Measurements from ENCODE around the gene KIF5B. TPM values are rescaled to one million over a fixed set of nuclear protein-coding genes. Genes with fewer than 3 reads are reported as not detected.
"Not testable (repeated sequence)": the region's sequence is repeated elsewhere in the genome, so short reads cannot be mapped to it uniquely, and the experiment has no call there.

Gene KIF5B
- total RNA-seq, 1 donor from 2014 or later: 134 TPM

GRCh38 chr10:32054094-32054493, 2.1 kb downstream of the KIF5B start:
- DNase-seq (ENCODE audit: low read depth): peak; percentile 59

GRCh38 chr10:32053392-32053791, 2.8 kb downstream of the KIF5B start:
- not testable (repeated sequence) for H3K27me3 ChIP-seq (ENCODE audit: control insufficient read depth, insufficient read depth, low read length); FAIRE-seq; DNase-seq (ENCODE audit: low read depth); H3K4me3 ChIP-seq (ENCODE audit: low read depth, low read length); H3K36me3 ChIP-seq (ENCODE audit: control insufficient read depth, insufficient read depth, low read length)

More at GRCh38 chr10:32054094-32054493, 2.1 kb downstream of the KIF5B start:
- no peak for FAIRE-seq
- no peak for TF ChIP-seq CTCF (IDR thresholded peaks at IDR 0.05; ENCODE audit: insufficient read depth, low read length, severe bottlenecking)
- H3K27me3 ChIP-seq (ENCODE audit: control insufficient read depth, insufficient read depth, low read length): no peaks in the 10 kb centered on the region
- H3K36me3 ChIP-seq (ENCODE audit: control insufficient read depth, insufficient read depth, low read length): no peaks in the 10 kb centered on the region
- H3K4me3 ChIP-seq (ENCODE audit: low read depth, low read length): peak overlapping the region; percentile 87

- FAIRE-seq (no peak), DNase-seq (ENCODE audit: low read depth) (no peak)
- Histone ChIP-seq H3K36me3 (ENCODE audit: control insufficient read depth, insufficient read depth, low read length) (peaks cover 2% of the 10 kb centered on the region), H3K27me3 (ENCODE audit: control insufficient read depth, insufficient read depth, low read length) (no peaks in the 10 kb centered on the region), H3K4me3 (ENCODE audit: low read depth, low read length) (no peak overlapping the region)
- TF ChIP-seq CTCF (IDR thresholded peaks at IDR 0.05; ENCODE audit: insufficient read depth, low read length, severe bottlenecking): no peak
These were observed 4.3 kb downstream of the KIF5B start for GRCh38 chr10:32051926-32052325.

GRCh38 chr10:32050177-32050576, 6.0 kb downstream of the KIF5B start:
- peak; percentile 28 for DNase-seq (ENCODE audit: low read depth)
- FAIRE-seq: no peak
- no peak for TF ChIP-seq CTCF (IDR thresholded peaks at IDR 0.05; ENCODE audit: insufficient read depth, low read length, severe bottlenecking)
- Histone ChIP-seq H3K36me3 (ENCODE audit: control insufficient read depth, insufficient read depth, low read length) (peaks cover 2% of the 10 kb centered on the region), H3K4me3 (ENCODE audit: low read depth, low read length) (no peak overlapping the region), H3K27me3 (ENCODE audit: control insufficient read depth, insufficient read depth, low read length) (no peaks in the 10 kb centered on the region)

- H3K27me3 ChIP-seq (ENCODE audit: control insufficient read depth, insufficient read depth, low read length): no peaks in the 10 kb centered on the region
- H3K4me3 ChIP-seq (ENCODE audit: low read depth, low read length): no peak overlapping the region
- DNase-seq (ENCODE audit: low read depth) (no peak), FAIRE-seq (no peak)
- no peak for TF ChIP-seq CTCF (IDR thresholded peaks at IDR 0.05; ENCODE audit: insufficient read depth, low read length, severe bottlenecking)
- peaks cover 6% of the 10 kb centered on the region for H3K36me3 ChIP-seq (ENCODE audit: control insufficient read depth, insufficient read depth, low read length)
These were observed 7.1 kb downstream of the KIF5B start for GRCh38 chr10:32049113-32049512.

GRCh38 chr10:32048282-32048681, 7.9 kb downstream of the KIF5B start:
- H3K36me3 ChIP-seq (ENCODE audit: control insufficient read depth, insufficient read depth, low read length): peaks cover 6% of the 10 kb centered on the region
- FAIRE-seq (no peak), DNase-seq (ENCODE audit: low read depth) (no peak)
- H3K27me3 ChIP-seq (ENCODE audit: control insufficient read depth, insufficient read depth, low read length): no peaks in the 10 kb centered on the region
- H3K4me3 ChIP-seq (ENCODE audit: low read depth, low read length): no peak overlapping the region
- no peak for TF ChIP-seq CTCF (IDR thresholded peaks at IDR 0.05; ENCODE audit: insufficient read depth, low read length, severe bottlenecking)
